Measurements from ENCODE around the gene MINDY4.

DNA sequence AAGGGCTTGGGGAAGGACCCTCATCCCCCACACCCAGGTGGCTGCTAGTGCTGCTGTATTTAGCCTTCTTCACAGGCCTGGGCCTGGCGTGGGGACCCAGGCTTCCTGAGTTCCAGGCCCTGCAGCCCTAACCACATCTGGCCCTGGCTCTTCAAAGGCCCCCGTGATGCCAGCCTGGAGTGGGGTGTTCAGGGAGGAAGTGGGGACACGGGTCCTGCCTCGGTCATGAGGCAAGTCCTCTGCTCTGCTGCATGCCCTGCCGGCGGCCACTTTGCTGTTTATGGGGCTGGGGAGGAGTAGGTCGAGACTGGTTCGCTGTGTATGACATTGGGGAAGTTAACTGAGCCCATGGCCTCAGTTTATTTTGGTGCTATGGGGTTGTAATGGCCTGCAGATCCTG, 131.9 kb downstream of the MINDY4 start:
- TF ChIP-seq EZH2 (IDR thresholded peaks at IDR 0.05; ENCODE audit: low read length, unreplicated experiment) (no peak), CTCF (conservative IDR thresholded peaks at IDR 0.05; ENCODE audit: low read depth, low read length) (no peak)

All from PC-3 (cell line).